ENCODE data around the gene PPFIA2.

The PPFIA2 gene

DNA sequence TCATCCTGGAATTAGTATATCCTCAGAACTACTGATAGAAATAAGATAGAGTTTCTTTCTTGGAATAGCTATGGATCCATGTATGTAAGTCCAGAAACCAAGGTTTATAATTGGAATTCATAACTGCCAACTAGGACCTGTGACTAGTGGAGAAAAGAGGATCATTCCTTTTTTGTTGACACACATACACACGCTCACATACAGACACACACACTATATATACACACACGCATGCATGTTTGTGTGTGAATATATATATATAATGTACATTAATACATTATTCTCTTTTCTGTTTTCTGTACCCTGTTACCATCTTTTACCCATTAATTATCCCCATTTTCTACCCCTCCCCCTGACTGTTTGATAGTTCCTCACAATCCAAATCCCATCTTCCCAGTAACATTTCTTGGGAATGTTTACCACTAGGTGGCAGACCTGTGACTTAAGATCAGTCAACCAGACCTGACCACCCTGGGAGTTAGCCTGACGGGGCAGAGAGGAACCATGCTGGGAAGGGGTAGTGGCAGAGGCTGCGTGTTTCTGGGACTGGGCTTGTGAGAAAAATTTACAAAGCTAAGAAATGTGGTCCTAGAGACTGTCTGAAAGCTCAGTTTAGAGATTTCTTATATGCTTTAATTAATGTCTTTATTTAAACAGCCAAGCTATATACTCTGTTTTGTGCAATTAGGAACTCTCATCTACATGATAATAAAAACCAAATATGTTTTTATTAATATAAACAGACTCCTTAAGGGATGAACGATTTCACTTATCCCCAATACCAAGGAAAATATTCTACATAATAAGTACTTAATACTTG, 308.0 kb downstream of the PPFIA2 start:
- DNase-seq (ENCODE audit: low read depth in 2 of 2, low spot score in 1 of 2), result no peak

DNA sequence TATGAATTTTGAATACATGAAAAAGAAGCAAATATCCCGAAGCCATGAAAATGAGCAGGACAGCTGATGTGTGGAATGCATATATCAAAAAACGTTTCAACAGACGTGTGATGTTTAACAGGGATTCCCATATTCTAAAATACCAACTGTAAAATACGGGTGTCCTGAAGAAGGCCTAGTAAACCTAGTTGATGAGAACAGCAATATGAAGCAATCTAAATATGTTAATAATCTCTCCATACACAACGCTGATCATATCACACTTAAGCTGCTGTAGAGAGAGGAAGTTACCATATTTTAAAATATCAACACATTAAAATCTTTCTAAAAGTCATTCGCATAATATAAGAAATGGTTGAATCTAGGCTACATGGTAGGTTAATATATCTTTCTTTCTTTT, 317.5 kb downstream of the PPFIA2 start:
- DNase-seq (ENCODE audit: low read depth in 2 of 2, low spot score in 1 of 2), result no peak

DNA sequence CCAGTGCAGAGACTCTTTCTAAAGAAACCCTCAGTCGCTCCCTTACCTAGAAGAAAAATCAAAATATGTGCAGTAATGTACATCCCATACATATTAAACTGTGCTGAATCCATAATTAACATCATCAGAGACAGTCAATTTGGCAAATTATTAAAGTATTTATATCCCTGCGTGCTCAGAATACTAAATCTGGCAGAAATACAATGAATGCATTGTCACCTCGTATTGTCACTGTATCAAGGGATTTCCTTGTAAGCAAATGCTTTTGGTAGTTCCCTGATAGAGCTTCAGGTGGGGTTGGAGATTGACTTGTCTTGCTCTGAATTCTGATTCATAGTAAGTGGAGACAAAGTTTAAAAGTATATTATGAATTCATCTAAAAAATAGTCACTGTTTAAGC, 319.1 kb downstream of the PPFIA2 start:
- no peak for DNase-seq (ENCODE audit: low read depth in 2 of 2, low spot score in 1 of 2)

DNA sequence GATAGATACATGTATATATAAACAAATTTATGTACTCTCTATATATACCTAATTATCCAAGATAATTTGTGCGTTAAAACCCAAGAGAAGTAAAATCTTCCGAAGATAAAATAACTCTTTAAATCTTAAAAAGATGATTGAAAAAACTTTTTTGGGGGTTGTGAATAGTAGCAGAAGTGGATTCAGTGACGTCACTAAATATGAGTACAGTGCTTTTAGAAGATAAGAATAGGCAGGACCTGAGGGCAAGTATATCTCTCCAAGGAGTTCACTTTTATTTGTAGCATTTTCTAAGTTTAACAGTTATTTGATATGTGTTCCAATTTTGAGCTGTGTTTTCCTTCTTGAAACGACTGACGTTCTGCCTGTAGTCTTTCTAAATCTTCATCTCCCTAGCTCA, 319.8 kb downstream of the PPFIA2 start:
- DNase-seq (ENCODE audit: low read depth in 2 of 2, low spot score in 1 of 2), result no peak

DNA sequence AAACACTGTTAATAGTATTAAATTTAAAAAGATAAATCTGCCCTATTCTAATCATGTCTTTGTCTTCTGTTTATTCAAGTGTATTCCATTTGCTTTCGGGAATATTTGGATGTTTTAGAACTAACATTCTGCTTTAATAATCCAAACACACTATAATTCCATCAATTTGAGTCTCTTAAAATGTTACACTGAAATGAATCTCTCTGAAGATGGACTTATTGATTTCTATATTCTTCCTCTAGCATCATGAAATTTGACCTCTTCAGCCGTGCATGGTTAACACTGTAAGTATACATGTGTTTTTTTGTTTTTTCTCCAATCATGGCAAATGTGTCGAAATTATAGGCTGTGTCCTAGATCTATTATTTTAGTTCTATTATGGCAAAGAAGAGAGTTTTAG, 342.1 kb downstream of the PPFIA2 start:
- DNase-seq (ENCODE audit: low read depth in 2 of 2, low spot score in 1 of 2), result no peak

DNA sequence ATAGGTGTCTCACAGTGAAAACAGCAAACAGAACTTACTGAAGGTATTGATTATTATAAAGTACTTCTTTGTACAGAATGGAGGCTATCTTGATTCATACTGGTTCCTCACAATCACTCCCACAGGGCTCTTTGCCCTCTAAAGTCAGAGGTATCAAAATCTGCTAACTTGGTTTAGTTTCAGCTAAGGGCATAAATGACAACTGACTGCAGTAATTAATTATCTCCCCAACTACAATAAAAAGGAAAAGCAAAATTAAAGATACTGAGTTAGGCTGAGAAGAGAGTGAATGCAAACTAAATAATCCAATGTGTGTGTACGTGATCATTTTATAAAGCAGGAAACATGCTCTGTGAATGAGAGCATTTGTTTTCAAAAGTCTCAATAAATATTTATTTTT, 342.6 kb downstream of the PPFIA2 start:
- no peak for DNase-seq (ENCODE audit: low read depth in 2 of 2, low spot score in 1 of 2)

DNA sequence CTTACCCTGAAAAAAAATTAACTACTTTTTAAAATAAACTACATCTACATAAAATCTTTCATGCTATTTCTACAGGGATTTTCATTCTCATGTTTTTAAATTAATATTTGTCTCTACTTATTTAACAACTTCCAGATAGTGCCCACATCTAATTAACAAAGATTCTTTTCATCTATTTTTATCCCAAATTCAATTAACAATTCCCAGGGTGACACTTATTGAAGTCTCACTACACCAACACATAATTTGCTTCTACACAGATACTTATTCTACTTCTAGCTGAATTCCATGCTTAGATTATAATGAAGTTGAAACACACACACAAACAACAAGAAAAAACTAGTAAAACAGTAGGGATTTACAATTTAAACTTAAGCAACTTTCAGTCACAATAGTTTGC, 344.7 kb downstream of the PPFIA2 start:
- no peak for DNase-seq (ENCODE audit: low read depth in 2 of 2, low spot score in 1 of 2)

DNA sequence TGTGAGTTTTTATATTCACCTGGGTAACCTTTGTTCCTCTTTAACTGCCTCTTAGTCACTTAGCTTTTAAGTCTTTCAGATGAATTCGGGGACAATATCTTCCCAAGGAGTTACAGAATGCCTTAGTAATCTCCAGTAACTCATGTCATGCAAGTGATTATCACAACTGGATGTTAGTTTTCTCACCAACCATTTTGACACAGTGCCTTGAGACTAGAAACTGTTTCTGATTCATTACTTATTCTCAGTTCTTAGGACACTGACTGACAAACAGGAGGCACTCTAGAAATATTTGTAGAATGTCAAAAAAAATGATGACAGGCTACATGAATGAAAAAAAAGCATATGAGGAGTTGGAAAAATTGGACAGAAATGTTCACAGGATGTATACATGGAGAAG, 346.2 kb downstream of the PPFIA2 start:
- no peak for DNase-seq (ENCODE audit: low read depth in 2 of 2, low spot score in 1 of 2)

DNA sequence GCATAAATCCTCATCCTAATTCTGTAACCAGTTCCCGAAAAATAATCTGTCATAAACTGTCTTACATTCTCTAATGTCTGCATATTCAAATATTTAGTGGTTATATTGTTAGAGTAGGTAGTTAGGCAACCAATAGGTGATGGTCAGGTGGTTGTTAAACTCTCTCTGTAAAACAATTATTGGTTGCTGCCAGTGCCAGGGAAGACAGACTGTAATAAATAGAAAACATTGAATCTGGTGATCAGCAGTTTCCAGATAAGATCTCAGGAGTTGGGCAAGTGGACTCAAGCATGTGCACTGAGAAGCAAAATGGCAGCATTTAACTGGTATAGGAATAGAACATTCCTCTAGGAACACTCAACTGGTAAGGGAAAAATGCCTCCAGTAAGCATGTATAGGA, 355.8 kb downstream of the PPFIA2 start:
- no peak for DNase-seq (ENCODE audit: low read depth in 2 of 2, low spot score in 1 of 2)

DNA sequence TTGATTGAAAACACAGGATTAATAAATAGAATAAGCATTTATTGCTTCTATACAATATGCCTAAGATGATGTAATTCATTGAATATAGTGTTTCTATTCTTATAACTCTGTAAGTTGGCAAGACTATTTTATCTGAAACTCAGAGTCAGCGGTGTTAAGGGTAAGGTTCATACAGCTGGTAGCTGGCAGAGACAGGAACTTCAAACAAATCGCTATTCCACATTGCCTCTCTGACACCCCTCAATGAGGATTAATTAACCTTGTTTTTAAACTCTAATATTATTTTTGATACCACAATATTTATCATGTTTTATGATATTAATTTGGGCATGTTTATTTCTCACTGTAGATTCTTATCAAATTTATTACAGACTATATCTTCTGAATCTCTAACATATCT, 357.9 kb downstream of the PPFIA2 start:
- no peak for DNase-seq (ENCODE audit: low read depth in 2 of 2, low spot score in 1 of 2)

DNA sequence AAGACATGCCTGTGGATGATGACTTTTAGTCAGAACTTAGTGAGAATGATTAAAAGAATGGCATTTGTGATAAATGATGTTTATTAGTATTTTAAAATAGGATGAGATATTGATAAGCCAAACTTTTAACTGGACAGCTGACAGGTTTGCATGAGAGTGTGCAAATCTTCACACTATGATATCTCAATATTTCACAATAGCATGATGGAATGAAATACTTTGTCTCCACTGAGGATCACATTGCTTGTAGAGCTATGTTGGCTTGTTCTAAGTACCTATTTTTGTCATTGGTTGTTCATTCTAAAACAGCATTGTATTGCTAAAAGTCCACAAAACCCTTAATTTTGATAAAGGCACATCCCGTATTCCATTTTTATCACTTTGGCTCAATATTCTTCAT, 359.1 kb downstream of the PPFIA2 start:
- DNase-seq (ENCODE audit: low read depth in 2 of 2, low spot score in 1 of 2), result no peak

DNA sequence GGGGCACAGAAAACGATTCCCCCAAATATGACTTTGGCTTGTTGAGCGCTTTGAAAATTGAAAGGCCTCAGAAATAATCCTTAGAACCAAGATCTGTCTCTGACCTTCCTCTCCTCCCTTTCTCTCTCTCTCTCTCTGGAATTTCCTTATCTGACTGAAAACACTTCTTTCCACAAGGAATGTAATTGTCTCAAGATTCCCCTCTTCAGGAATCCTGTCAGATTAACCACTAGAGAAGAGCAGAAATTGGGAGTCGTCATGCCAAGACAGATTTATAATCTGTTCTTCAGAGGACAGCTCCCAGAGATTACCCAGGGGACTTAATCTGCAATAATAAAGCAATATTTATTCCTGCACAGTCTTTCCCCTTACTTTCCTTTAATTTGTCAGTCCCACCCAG, 363.7 kb downstream of the PPFIA2 start:
- no peak for DNase-seq (ENCODE audit: low read depth in 2 of 2, low spot score in 1 of 2)

DNA sequence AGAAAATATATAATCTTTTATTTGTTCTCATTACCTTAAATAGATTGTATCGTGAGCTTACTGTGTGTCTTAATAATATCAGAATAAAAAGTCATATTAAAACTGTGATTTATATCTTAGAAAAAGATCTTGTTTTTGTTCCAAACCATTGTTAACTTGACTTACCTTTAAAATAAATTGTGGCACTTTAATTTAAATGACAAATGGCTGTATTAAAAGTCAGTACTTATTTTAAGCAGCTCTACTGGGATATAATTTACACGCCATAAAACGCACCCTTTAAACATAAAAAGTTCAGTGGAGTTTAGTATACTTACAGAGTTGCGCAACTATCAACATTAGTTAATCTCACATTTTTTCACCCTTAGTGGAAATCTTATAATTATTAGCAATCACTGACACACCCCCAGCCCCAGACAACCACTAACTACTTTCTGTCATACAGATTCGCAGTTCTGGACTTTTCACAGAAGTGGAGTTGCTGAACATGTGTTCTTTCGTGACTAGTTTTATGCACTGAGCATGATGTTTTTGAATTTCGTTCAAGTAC, 369.5 kb downstream of the PPFIA2 start:
- DNase-seq (ENCODE audit: low read depth in 2 of 2, low spot score in 1 of 2), result no peak

DNA sequence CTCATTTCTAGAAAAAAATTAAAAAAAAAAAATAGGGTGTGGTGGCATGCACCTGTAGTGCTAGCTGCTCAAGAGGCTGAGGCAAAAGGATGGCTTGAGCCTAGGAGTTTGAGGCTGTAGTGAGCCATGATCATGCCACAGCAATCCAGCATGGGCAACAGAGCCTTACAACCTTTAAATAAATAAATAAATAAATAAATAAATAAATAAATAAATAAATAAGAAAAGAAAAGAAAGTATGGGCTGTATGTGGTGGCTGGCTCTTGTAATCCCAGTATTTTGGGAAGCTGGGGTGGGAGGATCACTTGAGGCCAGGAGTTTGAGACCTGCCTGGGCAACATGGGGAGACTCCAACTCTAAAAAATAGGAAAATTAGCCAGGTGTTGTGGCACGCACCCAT, 373.0 kb downstream of the PPFIA2 start:
- no peak for DNase-seq (ENCODE audit: low read depth in 2 of 2, low spot score in 1 of 2)

DNA sequence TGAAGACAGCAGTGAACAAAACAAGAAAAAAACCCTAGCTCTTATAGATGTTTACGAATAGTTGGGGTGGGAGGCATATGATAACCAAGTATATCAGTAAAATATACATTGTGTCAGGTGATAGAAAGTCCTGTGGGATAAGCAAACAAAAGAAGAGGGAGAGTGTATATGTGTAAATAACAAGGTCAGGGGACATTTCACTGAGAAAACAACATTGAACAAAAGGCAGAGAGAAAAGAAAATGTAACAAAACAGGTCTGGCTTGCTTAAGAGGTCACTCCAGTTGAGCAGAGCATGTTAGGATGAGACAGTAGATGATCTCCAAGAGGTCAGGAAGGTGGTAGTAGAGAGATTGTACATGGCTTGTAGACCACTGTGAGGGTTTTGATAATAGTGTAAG, 377.2 kb downstream of the PPFIA2 start:
- no peak for DNase-seq (ENCODE audit: low read depth in 2 of 2, low spot score in 1 of 2)

DNA sequence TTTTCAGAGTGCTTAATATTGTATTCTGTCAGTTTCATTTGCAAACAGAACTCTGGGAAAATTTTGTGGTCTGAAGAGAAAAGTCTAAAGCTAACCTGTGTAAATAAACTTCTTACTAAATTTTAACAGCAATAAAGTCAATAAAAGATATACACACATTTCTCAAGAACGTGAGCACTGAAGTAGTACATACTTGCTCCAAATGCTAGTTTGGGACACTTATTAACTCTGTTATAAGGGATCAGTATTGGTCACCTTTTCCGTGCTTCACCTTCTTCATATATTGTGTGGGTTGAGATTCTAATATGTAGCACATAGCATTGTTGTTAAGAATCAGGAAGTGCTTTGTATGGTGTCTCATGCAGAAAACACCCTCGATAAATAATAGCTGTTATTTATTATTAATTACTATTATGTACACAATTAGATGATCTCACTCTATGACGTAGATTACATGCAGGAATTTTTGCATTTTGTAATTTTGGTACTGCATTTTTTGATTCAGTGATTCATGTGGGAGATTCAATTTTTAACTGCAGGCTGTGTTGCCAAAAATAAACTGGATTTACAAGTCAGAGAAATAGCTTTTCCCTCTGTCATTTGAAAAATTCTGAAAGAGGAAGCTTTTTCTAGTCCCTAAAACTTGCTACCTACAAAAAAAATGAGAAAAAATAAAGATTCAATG, 380.4 kb downstream of the PPFIA2 start:
- no peak for DNase-seq (ENCODE audit: low read depth in 2 of 2, low spot score in 1 of 2)

DNA sequence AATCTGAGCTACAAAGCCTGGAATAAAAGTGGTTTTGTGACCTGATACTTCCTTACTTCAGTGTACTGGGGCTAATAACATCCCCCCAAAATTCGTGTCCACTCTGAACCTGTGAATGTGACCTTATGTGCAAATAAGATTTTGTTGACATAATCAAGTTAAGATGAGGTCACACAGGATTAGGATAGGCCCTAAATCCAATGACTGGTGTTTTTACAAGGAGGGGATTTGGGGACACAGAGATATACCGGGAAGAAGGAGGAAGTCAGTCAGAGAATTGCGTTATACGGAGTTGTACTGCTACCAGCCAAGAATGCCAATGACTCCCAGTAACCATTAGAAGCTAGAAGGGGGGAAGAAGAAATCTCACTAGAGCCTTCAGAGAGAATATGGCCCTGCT, 381.4 kb downstream of the PPFIA2 start:
- no peak for DNase-seq (ENCODE audit: low read depth in 2 of 2, low spot score in 1 of 2)

DNA sequence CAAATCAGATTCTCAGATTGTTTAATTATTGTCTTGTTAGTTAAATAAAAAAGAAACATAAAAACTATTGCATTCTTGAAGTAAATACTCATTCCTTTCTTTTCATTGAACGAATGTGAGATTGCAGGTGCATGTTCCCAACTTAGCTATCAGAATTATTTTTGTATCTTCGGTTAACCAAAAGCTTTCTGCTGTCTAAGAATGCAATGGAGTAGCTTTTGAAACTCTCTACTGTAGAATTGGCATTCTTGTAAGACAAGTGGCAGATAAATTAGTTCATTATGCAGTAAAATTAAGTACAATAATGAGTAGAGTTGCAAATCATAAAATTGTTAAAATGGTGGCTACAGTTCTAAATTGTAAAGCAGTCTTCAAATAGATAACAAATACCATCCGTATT, 383.2 kb downstream of the PPFIA2 start:
- DNase-seq (ENCODE audit: low read depth in 2 of 2, low spot score in 1 of 2), result no peak

DNA sequence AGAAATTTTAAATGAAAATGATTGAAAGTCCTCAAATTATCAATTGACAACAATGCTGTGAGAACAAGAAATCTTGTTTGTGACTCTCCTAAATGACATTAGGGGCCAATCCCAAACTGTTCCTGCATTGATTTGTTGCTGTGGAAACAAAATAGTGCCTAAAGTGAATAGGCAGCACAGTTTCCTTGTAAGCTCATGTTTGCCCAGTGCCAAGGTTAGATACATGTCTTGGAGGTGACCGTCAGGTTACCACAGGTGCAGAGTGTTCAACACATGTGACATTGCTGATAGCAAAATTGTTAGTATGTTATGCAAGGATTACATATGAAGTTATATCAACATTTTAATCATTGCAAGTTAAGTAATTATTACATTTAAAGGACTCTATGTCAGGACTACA, 388.7 kb downstream of the PPFIA2 start:
- no peak for DNase-seq (ENCODE audit: low read depth in 2 of 2, low spot score in 1 of 2)

DNA sequence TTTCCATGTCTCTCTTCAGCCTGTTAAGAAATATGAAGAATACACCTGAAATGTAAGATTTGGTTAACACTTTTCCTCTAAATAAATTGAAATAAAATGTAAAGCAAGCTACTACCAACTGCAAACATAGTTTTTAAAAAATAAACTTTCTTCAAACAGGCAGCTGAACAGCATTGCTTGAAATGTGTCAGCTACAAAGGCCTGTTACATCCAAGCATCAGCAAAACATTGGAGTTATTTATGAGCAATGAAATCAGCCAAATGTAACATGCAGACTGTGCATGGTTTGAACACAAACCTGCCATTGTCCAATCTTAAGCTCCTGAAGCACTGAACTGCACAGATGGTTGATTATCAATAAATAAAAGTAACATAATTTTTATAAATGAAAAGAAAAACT, 390.0 kb downstream of the PPFIA2 start:
- DNase-seq (ENCODE audit: low read depth in 2 of 2, low spot score in 1 of 2), result no peak

DNA sequence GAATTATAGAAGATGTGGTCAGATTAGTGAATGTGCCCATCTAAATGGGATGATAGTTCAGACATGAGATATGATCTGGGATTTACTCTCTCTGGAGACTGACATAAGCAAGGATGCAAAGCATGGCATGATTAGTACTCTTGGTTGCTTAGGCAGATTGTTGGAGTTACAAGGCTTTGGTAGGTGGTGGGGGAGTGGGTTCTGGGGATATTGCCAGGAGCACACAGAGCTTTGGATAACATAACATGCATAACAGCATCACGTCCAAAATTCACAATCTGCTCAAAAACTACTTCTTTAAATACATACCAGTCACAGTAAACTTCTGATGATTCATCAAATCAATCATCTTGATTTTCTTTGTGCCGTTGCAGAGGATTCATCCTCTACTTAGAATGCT, 393.9 kb downstream of the PPFIA2 start:
- no peak for DNase-seq (ENCODE audit: low read depth in 2 of 2, low spot score in 1 of 2)

DNA sequence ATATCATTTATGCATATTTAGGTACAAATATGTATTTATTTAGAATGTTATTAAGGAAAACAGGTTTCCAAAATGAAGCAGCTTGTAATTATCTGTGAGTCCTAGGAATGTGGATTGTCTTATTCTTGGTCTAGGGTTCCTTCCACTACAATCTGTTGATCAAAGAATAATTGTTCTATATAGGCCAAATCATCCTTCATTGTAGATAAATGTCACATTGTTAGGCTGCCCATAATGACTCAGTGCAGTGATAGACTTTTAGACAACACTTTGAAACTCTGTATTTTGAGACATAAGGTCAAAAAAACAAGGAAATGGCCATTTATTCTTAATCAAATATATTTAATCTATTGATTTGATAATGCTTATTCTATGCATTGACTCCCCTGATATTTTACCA, 398.2 kb downstream of the PPFIA2 start:
- DNase-seq (ENCODE audit: low read depth in 2 of 2, low spot score in 1 of 2), result no peak

DNA sequence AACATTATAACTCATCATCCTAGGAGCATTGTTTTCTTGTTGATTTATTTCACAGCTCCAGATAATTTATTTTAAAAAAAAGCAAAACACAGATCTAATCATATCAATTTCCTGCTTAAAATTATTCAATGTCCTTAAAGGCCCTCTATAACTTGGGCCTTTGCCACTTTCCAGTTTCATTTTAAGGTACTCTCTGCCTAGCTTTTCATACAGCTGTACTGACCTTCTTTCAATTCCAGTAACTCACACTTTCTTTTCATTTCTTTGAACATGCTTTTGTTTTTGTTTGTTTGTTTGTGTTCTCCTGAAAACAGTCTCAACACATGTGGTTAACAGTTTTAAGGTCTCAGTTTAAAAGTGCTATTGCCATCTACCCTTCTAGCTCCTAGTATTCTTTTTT, 399.4 kb downstream of the PPFIA2 start:
- DNase-seq (ENCODE audit: low read depth in 2 of 2, low spot score in 1 of 2), result no peak

Measured in stimulated activated CD8-positive, alpha-beta memory T cell treated with anti-CD3 and anti-CD28 coated beads, Interleukin-4, amount 100 ng/mL, for 1 hour (primary cell).